Measurements from ENCODE around the gene NFE2L2.
"Not testable (repeated sequence)": the region's sequence is repeated elsewhere in the genome, so short reads cannot be mapped to it uniquely, and the experiment has no call there.

DNA sequence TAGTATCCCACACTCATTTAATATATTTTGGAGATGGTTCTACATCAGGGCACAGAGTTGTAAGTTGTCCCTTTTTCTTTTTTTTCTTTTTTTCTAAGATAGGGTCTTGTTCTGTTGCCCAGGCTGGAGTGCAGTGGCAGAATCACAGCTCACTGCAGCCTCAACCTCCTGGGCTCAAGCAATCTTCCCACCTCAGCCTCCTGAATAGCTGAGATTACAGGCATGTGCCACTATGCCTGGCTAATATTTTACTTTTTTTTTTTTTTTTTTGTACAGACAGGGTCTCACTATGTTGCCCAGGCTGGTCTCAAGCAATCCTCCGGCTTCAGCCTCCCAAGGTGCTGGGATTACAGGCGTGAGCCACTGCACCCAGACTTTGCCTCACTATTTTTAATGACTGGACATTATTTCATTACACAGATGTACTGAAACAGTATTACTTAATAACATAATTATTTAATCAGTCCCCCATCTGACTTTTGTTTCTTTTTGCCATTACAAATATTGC is 17.9 kb downstream of the NFE2L2 start:
- TF ChIP-seq, protein P1, sequence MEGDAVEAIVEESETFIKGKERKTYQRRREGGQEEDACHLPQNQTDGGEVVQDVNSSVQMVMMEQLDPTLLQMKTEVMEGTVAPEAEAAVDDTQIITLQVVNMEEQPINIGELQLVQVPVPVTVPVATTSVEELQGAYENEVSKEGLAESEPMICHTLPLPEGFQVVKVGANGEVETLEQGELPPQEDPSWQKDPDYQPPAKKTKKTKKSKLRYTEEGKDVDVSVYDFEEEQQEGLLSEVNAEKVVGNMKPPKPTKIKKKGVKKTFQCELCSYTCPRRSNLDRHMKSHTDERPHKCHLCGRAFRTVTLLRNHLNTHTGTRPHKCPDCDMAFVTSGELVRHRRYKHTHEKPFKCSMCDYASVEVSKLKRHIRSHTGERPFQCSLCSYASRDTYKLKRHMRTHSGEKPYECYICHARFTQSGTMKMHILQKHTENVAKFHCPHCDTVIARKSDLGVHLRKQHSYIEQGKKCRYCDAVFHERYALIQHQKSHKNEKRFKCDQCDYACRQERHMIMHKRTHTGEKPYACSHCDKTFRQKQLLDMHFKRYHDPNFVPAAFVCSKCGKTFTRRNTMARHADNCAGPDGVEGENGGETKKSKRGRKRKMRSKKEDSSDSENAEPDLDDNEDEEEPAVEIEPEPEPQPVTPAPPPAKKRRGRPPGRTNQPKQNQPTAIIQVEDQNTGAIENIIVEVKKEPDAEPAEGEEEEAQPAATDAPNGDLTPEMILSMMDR (IDR thresholded peaks at IDR 0.05; ENCODE audit: poor library complexity), result not testable (repeated sequence)
- TF ChIP-seq EZH2 (IDR thresholded peaks at IDR 0.05; ENCODE audit: borderline replicate concordance); EZH2phosphoT487 (IDR thresholded peaks at IDR 0.05; ENCODE audit: low read depth, severe bottlenecking, unreplicated experiment): not testable (repeated sequence)

Measured in hepatocyte (in vitro differentiated cells).